NCI-H1694 treated with DMSO at 0.1 percent for 48 hours (cell line): ENCODE data around the gene OR6C68.
"Not testable (repeated sequence)": the region's sequence is repeated elsewhere in the genome, so short reads cannot be mapped to it uniquely, and the experiment has no call there.

ENCODE experiments used
- DNase-seq: peaks from one replicate; lab custom pipeline; 2025; lab: John Stamatoyannopoulos, UW

OR6C68 gene

GRCh38 chr12:55492078-55492477, at the start of gene OR6C68:
OR6C68 (plus strand) TSS chr12:55492378; CDS start chr12:55492378, 0 bp downstream.
- no peak for DNase-seq

GRCh38 chr12:55443776-55444175, 48.4 kb upstream of the OR6C68 start, which contains the start of gene OR6C2:
OR6C2 (plus strand) TSS chr12:55444076; CDS start chr12:55452214, 8,138 bp downstream.
- DNase-seq, result no peak

GRCh38 chr12:55445357-55445756, 46.8 kb upstream of the OR6C68 start:
- no peak for DNase-seq

- no peak for DNase-seq
These were observed 45.9 kb upstream of the OR6C68 start for GRCh38 chr12:55446326-55446725.

DNA sequence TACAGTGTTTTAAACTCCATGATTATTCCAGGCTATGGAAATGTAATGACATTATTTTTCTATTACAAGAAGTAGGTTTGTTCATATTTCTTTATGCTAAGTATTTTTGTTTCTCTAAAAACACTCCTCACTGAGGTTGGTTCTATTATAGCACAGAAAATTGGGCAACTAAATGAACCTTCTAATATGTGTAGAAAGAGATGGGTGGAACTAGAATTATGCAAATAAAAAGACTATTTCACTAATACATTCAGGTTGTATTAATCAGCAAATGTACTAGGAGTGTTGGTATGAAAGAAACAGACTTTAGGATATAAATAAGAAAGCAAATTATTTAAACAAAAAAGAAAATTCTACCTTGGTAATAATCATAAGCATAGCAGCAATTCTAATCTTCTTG, 43.4 kb upstream of the OR6C68 start:
- DNase-seq, result no peak

- DNase-seq, result not testable (repeated sequence)
These were observed 27.3 kb upstream of the OR6C68 start for GRCh38 chr12:55464926-55465325.

- no peak for DNase-seq
These were observed 24.3 kb upstream of the OR6C68 start for GRCh38 chr12:55467836-55468235.

DNA sequence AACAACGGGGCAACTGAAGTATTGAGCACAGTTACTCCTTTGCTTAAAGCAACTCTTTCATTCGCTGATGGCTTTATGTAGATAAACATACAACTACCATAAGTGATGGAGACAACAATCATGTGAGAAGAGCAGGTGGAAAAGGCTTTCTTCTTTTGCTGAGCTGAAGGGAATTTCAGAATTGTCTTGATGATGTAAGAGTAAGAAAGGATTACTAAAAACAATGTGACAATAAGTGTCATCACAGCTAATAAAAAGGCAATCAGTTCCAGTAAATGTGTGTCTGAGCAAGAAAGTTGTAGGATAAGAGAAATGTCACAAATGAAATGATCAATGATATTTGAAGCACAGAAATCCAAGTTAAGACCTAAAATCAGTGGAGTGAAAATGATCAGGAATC, 22.9 kb upstream of the OR6C68 start:
- DNase-seq, result no peak

- DNase-seq, result no peak
These were observed 21.9 kb upstream of the OR6C68 start, which contains the start of gene OR6C70 for GRCh38 chr12:55470088-55470829. OR6C70 (minus strand) TSS chr12:55470138; CDS start chr12:55470138, 0 bp downstream.

- no peak for DNase-seq
These were observed 19.9 kb upstream of the OR6C68 start for GRCh38 chr12:55472264-55472663.

GRCh38 chr12:55479136-55479535, 13.0 kb upstream of the OR6C68 start:
- not testable (repeated sequence) for DNase-seq

DNA sequence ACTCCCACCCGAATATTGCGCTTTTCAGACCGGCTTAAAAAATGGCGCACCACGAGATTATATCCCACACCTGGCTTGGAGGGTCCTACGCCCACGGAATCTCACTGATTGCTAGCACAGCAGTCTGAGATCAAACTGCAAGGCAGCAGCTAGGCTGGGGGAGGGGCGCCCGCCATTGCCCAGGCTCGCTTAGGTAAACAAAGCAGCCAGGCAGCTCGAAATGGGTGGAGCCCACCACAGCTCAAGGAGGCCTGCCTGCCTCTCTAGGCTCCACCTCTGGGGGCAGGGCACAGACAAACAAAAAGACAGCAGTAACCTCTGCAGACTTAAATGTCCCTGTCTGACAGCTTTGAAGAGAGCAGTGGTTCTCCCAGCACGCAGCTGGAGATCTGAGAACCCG, 7.9 kb upstream of the OR6C68 start:
- not testable (repeated sequence) for DNase-seq

GRCh38 chr12:55495490-55495889, 3.3 kb downstream of the OR6C68 start:
- DNase-seq, result no peak

DNA sequence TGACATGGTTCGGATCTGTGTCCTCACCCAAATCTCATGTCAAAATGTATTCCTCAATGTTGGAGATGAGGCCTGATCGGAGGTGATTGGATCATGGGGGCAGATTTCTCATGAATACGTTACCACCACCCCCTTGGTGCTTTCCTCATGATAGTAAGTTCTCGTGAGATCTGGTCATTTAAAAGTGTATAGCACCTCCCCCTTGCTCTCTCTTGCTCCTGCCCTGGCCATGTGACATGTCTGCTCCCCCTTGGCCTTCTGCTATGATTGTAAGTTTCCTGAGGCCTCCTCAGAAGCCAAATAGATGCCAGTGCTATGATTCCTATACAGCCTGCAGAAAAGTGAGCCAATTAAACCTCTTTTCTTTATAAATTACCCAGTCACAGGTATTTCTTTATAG, 7.1 kb downstream of the OR6C68 start:
- DNase-seq, result no peak

DNA sequence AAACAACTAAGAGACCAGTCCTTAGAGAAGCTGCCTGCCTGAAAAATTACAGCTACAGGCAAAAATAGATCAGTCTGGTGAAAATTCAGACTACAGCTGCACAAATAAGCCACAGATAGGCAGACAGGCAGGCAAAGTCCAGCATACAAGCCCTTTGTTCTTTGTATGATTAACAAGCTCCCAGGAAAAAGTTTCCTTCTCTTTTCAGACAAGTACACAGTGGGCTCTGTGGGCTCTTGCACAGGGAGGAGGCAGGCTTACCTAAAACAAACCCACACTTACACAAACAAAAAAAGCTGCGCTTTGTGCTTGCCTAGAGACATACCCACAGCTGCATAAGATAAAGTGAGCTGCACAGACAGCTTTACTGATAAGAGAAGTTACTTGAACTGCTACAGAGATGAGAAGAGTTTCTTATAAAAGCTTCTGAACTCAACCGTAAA, 7.7 kb downstream of the OR6C68 start:
- no peak for DNase-seq

DNA sequence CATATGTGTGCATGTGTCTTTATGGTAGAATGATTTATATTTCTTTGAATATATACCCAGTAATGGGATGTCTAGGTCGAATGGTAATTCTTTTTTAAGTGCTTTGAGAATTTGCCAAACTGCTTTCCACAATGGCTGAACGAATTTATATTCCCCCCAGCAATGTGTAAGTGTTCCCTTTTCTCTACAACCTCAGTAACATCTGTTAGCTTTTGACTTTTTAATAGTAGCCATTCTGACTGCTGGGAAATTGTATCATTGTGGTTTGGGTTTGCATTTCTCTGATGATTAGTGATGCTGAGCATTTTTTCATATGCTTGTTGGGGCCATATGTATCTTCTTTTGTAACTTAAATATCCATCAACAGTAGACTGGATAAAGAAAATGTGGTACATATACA, 9.4 kb downstream of the OR6C68 start:
- no peak for DNase-seq

DNA sequence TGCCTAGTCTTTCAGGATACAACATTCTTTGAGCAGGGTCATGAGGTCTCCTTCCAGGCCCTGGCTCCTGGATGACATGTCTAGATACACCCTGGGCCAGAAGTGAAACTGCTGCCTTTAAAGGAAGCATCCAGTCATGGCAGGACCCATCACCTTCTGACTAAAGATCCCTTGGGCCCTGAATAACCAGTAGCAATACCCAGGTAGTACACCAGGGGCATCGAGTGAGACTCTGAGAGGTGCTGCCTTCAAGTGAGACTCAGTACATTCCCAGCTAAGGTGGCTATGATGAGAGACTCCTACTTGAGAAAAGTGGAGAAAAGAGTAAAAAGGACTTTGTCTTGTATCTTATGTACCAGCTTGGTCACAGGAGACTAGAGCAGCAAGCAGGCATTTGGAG, 23.5 kb downstream of the OR6C68 start:
- DNase-seq, result no peak

DNA sequence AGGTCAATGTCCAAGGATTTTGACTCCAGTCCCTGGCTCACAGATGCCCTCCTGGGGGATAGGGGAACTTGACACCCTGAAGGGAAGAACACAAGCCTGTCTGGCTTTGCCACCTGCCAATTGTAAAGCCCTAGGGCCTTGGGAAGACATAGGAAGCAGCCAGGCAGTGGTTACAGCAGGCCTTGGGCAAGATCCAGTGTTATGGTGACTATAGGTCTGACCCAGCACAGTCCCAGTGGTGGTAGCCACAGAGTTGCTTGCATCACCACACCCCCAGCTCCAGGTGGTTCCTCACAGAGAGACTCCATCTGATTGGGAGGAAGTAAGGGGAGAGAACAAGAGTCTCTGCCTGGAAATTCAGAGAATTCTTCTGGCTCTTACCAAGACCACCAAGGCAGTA, 24.2 kb downstream of the OR6C68 start:
- DNase-seq, result no peak
